ENCODE measurements around the gene EPB41L5.
"Not testable (repeated sequence)": the region's sequence is repeated elsewhere in the genome, so short reads cannot be mapped to it uniquely, and the experiment has no call there.

The EPB41L5 gene

GRCh38 chr2:120150040-120150482 lies 137.2 kb downstream of the EPB41L5 start:
- H3K9ac ChIP-seq = no peak overlapping the region
- H3K27me3 ChIP-seq (ENCODE audit: insufficient read depth, low read depth) = no peaks in the 10 kb centered on the region
- no peak overlapping the region for H3K4me2 ChIP-seq
- H3K79me2 ChIP-seq (ENCODE audit: insufficient read depth, low read depth) = no peaks in the 10 kb centered on the region
- no peaks in the 10 kb centered on the region for H3K36me3 ChIP-seq (ENCODE audit: insufficient read depth)
- no peaks in the 10 kb centered on the region for H4K20me1 ChIP-seq (ENCODE audit: insufficient read depth)
- no peak overlapping the region for H3K27ac ChIP-seq
- H2AFZ ChIP-seq (ENCODE audit: low read depth) = no peak overlapping the region
- no peaks in the 10 kb centered on the region for H3K4me1 ChIP-seq (ENCODE audit: low read depth, poor library complexity, severe bottlenecking)
- TF ChIP-seq, protein P1, sequence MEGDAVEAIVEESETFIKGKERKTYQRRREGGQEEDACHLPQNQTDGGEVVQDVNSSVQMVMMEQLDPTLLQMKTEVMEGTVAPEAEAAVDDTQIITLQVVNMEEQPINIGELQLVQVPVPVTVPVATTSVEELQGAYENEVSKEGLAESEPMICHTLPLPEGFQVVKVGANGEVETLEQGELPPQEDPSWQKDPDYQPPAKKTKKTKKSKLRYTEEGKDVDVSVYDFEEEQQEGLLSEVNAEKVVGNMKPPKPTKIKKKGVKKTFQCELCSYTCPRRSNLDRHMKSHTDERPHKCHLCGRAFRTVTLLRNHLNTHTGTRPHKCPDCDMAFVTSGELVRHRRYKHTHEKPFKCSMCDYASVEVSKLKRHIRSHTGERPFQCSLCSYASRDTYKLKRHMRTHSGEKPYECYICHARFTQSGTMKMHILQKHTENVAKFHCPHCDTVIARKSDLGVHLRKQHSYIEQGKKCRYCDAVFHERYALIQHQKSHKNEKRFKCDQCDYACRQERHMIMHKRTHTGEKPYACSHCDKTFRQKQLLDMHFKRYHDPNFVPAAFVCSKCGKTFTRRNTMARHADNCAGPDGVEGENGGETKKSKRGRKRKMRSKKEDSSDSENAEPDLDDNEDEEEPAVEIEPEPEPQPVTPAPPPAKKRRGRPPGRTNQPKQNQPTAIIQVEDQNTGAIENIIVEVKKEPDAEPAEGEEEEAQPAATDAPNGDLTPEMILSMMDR (conservative IDR thresholded peaks at IDR 0.05; ENCODE audit: low read depth, low read length) = no peak
- no peak overlapping the region for H3K4me3 ChIP-seq (IDR thresholded peaks at IDR 0.05; ENCODE audit: insufficient read depth, low read depth, low read length)

DNA sequence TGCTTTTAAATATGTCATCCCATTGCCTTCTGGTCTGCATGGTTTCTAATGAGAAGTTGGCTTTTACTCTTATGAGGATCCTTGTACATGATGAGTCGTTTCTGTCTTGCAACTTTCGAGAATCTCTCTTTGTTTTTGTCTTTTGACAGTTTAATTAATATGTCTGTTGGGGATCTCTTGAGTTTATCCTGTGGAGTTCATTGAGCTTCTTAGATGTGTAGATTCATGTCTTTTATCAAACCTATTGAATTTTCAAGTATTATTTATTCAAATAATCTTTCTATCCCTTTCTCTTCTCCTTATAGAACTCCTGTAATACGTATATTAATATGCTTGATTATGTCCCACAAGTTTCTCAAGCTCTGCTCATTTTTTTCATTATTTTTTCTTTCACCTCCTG lies 142.4 kb downstream of the EPB41L5 start:
- Histone ChIP-seq H3K4me1 (ENCODE audit: low read depth, poor library complexity, severe bottlenecking) (no peaks in the 10 kb centered on the region), H3K4me3 (IDR thresholded peaks at IDR 0.05; ENCODE audit: insufficient read depth, low read depth, low read length) (no peak overlapping the region), H3K27ac (no peak overlapping the region), H4K20me1 (ENCODE audit: insufficient read depth) (no peaks in the 10 kb centered on the region), H2AFZ (ENCODE audit: low read depth) (no peak overlapping the region), H3K9ac (no peak overlapping the region), H3K4me2 (no peak overlapping the region), H3K36me3 (ENCODE audit: insufficient read depth) (no peaks in the 10 kb centered on the region), H3K27me3 (ENCODE audit: insufficient read depth, low read depth) (no peaks in the 10 kb centered on the region), H3K79me2 (ENCODE audit: insufficient read depth, low read depth) (no peaks in the 10 kb centered on the region)
- TF ChIP-seq, protein P1 (conservative IDR thresholded peaks at IDR 0.05; ENCODE audit: low read depth, low read length) = no peak

DNA sequence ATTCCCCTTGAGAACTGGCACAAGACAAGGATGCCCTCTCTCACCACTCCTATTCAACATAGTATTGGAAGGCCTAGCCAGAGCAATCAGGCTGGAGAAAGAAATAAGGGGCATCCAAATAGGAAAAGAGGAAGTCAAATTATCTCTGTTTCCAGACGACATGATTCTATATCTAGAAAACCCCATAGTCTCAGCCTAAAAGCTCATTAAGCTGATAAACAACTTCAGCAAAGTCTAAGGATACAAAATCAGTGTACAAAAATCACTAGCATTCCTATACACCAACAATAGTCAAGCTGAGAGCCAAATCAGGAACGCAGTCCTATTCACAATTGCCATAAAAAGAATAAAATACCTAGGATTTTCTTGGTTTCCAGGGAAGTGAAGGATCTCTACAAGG lies 145.8 kb downstream of the EPB41L5 start:
- not testable (repeated sequence) for H3K27ac ChIP-seq; H3K4me2 ChIP-seq; H2AFZ ChIP-seq (ENCODE audit: low read depth); H3K9ac ChIP-seq; H3K4me3 ChIP-seq (IDR thresholded peaks at IDR 0.05; ENCODE audit: insufficient read depth, low read depth, low read length); H4K20me1 ChIP-seq (ENCODE audit: insufficient read depth); H3K27me3 ChIP-seq (ENCODE audit: insufficient read depth, low read depth); H3K4me1 ChIP-seq (ENCODE audit: low read depth, poor library complexity, severe bottlenecking); H3K36me3 ChIP-seq (ENCODE audit: insufficient read depth); H3K79me2 ChIP-seq (ENCODE audit: insufficient read depth, low read depth)

DNA sequence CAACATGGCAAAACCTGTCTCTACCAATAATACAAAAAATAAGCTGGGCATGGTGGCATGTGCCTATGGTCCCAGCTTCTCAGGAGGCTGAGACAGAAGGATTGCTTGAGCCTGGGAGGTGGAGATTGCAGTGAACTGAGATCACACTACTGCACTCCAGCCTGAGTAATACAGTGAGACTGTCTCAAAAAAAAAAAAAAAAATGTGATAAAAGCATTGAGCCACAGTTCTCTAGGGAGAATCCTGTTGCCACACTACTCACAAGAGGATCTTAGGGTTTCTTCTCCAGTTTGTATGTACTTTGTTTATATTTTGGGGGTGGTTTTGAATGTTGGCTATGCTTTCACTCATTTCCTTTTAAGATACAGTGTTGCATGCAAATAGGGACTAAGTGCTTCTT lies 148.3 kb downstream of the EPB41L5 start:
- H3K9ac ChIP-seq = no peak overlapping the region

DNA sequence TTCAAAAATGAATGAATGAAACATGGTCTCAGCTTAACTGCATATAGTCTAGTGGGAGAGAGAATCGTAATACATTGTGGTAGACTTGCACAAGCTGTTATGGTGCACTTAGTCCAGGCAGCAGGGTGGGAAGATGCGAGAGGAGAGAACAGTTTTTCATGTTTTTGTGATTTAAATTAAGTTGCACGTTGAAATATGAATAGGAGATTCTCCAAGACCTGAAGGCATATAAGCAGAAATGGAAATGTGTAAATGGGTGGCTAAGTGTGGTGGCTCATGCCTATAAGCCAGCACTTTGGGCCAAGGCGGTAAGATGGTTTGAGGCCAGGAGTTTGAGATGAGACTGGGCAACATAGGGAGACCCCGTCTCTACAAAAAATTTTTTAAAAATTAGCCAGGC lies 149.8 kb downstream of the EPB41L5 start:
- TF ChIP-seq, protein P1 (conservative IDR thresholded peaks at IDR 0.05; ENCODE audit: low read depth, low read length) = no peak
- Histone ChIP-seq H3K27me3 (ENCODE audit: insufficient read depth, low read depth) (no peaks in the 10 kb centered on the region), H3K27ac (no peak overlapping the region), H4K20me1 (ENCODE audit: insufficient read depth) (no peaks in the 10 kb centered on the region), H2AFZ (ENCODE audit: low read depth) (no peak overlapping the region), H3K79me2 (ENCODE audit: insufficient read depth, low read depth) (no peaks in the 10 kb centered on the region), H3K36me3 (ENCODE audit: insufficient read depth) (no peaks in the 10 kb centered on the region), H3K4me3 (IDR thresholded peaks at IDR 0.05; ENCODE audit: insufficient read depth, low read depth, low read length) (no peak overlapping the region), H3K4me2 (no peak overlapping the region), H3K4me1 (ENCODE audit: low read depth, poor library complexity, severe bottlenecking) (no peaks in the 10 kb centered on the region), H3K9ac (no peak overlapping the region)

More for the DNA sequence above, 148.3 kb downstream of the EPB41L5 start:
- Histone ChIP-seq H2AFZ (ENCODE audit: low read depth) (no peak overlapping the region), H3K27me3 (ENCODE audit: insufficient read depth, low read depth) (no peaks in the 10 kb centered on the region), H3K79me2 (ENCODE audit: insufficient read depth, low read depth) (no peaks in the 10 kb centered on the region), H4K20me1 (ENCODE audit: insufficient read depth) (no peaks in the 10 kb centered on the region), H3K27ac (no peak overlapping the region), H3K36me3 (ENCODE audit: insufficient read depth) (no peaks in the 10 kb centered on the region), H3K4me2 (no peak overlapping the region), H3K4me1 (ENCODE audit: low read depth, poor library complexity, severe bottlenecking) (no peaks in the 10 kb centered on the region), H3K4me3 (IDR thresholded peaks at IDR 0.05; ENCODE audit: insufficient read depth, low read depth, low read length) (no peak overlapping the region)
- TF ChIP-seq, protein P1 (conservative IDR thresholded peaks at IDR 0.05; ENCODE audit: low read depth, low read length) = no peak
